COLO668 (cell line): ENCODE measurements around the gene PCNX3.

Experiments used
- DNase-seq: peaks from one replicate; lab custom pipeline; 2025; ENCODE audit not compliant: unreplicated experiment; lab: John Stamatoyannopoulos, UW

Gene PCNX3

DNA sequence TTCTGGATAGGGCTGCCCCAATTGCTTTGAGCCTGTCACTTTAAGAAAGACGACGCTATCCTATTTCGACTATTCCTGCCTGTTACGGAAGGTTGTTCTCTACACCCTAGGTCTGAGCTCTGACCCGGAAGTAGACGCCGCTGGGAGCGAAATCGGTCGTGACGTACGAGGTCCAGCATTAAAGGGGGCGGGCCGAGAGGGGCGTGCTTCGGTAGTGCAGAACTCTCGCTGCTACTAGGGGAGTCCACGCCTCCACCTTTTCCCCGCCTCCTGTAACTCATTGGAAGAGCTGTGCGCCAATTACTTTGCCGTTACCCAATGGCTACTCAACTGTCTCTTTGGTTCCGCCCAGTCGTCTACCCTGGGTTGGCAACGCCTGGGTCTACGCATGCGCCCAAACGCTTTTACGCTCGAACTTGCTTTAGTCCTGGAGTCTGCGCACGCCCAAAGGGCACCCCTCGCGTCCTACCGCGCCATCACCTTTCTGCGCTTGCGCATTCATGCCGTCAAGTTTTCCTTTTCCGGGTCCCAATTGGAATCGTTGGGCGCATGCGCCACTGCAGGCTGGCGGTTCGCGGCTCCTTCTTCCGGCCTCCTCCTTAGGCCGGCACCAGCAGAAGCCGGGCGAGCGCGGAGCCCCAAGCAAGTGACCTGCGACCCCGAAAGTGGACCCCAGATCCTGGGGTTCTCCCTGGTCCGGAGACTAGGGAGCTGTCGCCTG is at the start of gene PCNX3:
TSS of gene PCNX3 (plus strand) at position 548 of the 721 bp plus-strand sequence. CDS start 536 bp downstream, outside the sequence.
- DNase-seq = peak; percentile 100

DNA sequence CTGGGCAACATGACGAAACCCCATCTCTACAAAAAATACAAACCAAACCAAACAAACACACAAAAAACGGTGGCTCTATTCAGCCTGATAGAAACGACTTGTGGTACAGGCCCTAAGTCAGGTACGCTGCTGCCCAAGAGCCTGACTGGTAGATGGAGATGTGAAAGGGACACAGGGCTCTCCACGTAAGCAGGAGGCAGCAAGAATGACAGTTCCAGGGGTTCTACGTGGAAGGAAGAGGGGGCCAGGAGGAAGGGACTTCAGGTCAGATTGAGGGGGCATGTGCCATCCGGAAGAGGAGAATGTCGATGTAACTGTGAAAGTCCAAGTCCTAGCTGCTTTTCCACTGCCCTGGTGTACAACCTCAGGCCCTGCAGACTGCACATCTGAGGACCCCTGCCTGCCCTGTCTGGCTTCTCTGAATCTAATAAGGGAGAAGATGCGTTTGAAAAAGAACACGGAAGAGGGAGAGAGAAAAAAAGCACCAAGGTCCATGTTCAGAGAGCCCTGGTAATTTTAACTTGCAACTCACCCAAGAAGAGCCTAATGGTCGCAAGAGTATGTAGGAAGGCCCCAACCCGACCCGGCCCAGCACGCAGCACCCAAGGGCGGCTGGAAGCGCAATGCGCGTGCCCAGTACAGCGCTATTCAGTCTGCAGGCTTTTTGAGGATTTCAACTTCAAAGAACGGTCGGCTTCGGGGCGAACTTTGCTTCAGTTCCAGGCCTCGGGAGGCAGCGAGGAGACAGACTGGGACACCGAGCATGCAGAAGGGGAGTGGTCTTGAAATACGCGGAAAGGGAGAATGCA is 46.2 kb upstream of the PCNX3 start:
- DNase-seq = peak; percentile 76

DNA sequence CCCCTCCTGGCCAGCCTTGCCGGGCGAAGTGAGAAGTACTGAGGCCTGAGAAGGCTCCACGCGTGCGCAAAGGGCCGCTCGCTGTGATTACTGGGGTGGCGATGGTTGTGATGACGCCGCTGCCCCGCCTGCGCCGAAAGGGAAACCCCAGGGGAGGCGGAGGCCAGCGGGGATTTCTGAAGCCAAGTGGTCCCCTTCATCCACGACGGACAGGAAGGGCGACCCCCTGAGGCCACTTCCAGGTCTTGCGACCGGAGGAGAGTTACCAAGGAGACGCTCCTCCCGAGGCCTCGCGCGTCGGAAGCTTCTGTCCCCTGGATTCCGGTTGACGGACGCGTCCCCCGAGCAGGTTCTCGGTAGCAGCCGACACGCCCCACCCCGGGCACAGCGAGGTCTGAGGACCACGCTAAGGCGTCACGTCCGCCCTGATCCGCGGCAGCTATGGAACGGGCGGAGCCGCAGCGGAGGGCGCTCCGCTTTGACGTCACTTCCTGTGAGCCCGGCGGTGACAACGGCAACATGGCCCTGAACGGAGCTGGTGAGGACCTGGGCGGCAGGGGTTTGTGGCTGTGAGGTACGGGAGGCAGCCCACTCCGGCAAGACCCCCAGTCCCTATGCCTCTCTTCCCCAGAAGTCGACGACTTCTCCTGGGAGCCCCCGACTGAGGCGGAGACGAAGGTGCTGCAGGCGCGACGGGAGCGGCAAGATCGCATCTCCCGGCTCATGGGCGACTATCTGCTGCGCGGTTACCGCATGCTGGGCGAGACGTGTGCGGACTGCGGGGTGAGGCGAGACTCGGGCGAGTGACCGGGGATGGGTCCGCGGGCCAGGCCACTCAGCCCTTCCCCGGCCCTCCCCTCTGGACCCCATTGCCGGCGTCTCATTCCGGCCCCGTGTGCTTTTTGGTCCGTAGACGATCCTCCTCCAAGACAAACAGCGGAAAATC is 45.3 kb upstream of the PCNX3 start, which contains the start of gene ZNRD2:
TSS of gene ZNRD2 (plus strand) at position 505 of the 946 bp plus-strand sequence. CDS start at position 520, 15 bp downstream.
- peak; percentile 98 for DNase-seq

DNA sequence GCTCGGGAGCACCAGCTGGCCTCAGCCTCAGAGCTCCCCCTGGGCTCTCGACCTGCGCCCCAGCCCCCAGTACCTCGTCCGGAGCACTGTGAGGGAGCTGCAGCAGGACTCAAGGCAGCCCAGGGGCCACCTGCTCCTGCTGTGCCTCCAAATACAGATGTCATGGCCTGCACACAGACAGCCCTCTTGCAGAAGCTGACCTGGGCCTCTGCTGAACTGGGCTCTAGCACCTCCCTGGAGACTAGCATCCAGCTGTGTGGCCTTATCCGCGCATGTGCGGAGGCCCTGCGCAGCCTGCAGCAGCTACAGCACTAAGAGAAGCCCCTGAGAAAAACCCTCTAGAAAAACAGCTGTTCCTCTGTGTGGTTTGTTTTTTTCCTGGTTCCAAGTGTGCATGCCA is 44.2 kb upstream of the PCNX3 start:
- no peak for DNase-seq

DNA sequence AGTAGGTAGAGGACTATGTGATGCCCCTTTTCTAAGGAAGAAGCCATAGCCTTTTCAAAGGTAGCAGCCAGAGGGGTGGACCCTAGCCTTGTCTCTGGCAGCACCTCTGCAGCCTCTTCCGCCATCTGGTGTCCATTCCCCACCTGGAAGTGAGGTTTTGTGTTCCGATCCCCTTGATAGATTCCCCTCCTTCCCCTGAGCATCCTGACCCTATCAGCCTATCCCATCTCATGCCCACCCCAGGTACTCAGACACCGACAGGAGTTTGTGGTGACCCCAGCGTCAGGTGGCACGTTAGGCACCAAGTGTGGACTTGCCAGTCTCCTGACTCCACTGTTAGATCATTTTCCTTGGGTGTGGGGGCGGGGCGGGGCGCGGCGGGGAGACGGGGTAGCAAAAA is 43.6 kb upstream of the PCNX3 start:
- DNase-seq = peak; percentile 56

DNA sequence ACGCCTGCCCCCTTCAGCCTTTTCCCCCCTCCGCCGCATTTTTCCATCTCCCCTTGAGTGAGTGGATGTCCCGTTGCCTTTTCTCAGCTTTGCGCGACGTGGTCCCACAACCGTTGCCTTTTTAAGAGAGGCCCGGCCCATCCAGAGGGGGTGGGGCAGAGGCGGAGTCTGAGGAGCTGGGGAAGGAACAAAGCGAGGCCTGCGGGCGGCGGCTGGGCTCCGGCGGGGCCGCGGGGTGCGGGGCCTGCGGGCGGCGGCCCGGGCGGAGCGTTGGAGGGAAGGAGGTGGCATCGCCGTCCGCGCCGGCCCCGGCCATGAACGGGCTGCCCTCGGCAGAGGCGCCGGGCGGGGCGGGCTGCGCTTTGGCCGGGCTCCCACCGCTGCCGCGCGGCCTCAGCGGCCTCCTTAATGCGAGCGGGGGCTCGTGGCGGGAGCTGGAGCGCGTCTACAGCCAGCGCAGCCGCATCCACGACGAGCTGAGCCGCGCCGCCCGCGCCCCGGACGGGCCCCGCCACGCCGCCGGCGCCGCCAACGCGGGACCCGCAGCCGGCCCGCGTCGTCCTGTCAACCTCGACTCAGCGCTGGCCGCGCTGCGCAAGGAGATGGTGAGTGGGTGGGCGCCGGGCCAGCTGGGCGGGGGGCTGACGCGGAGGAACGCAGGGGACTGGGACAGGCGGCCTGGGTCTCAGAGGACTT is 43.1 kb upstream of the PCNX3 start, which contains the start of gene FAM89B:
TSS of gene FAM89B (plus strand) at position 183 of the 696 bp plus-strand sequence. CDS start at position 315, 132 bp downstream.
- peak; percentile 76 for DNase-seq

DNA sequence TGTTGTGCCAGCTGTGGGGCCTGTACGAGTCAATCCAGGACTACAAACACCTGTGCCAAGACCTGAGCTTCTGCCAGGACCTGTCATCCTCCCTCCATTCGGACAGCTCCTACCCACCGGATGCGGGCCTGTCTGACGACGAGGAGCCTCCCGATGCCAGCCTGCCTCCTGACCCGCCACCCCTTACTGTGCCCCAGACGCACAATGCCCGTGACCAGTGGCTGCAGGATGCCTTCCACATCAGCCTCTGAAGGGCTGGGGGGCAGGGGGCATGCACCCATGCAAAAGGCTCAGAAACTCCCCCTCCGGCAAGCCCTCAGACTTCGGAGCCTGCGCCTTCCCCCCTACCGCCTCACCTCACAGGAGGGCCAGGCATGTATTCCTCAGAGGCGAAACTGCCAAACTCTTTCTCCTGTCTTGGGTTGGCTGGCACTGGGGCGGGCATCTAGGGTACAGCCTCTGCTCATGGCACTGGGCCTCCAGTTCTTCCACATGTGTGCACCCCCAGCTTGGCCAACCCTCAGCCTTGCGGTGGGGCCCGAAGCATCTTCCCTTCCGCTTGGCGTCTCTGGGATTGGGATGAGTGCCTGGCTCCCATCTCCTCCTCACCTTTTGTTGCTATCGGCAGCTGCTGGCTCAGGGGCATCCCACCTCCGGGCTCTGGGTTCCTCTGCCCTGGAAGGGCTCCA is 42.0 kb upstream of the PCNX3 start:
- DNase-seq = no peak

DNA sequence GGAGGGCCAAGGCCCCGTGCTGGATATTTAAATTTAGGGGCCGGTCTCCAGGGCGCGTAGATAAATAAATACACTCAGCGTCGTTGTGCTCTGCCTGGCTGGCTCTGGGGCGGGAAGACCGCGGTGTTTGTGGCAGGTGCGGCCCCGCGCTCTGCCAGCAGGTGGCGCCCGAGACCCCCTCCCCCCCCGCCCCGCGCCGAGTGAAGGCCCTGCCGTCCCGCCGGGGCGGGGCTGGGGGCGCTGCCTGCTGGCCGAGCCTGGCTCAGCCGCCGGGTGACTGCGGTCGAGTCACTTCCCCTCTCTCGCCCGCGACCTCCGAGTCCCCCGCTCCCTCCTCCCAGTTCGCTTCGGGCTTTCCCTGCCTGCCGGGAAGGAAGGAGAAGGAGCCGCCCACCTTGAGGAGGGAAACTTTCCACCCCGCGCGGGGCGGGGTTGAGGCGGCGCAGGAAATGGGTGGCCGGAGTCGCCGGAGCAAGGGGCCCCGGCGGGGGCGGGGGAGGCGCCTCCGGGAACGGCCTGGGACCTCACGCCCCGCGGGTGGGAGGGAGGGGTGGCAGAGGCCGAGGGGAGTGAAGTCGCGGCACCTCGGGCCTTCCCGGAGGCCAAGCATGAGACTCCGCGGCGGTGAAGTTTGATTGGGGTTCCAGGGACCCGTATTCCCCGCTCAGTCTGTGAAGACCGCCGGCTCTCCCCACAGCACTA is 41.3 kb upstream of the PCNX3 start:
- DNase-seq = peak; percentile 87

DNA sequence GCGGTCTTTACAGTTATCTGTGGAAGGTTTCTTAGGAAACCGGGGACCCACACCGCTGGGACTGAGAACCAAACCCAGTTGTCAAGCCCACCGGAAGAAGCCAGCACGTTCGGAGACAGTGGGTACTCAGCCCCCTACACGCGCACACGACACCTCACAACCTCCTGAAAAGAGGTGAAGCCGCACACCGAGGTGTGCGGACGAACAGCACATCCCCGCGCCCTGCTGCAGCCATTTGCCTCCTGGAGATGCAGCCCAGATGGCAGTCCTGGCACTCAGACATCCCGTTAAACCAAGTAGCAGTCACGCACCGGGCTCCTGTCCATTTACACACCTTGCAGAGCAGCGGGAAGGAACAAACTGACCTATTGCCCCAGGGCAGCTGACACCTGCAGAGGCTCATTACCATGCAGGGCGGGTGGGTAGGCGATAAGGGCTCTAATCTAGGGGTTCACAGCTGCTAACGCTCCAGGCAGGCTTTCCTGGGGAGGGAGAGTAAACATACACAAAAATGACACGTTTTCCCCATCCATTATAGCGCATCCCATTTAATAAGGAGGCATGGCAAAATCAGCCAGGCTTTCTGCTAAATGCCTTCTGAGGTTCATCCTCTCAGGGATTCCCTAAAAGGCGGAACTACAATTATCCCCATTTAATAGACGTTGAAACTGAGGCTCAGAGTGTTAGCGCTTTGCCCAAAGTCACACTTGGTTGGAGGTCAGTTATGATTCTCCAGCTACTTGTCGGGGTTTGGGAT is 40.6 kb upstream of the PCNX3 start:
- peak; percentile 61 for DNase-seq

DNA sequence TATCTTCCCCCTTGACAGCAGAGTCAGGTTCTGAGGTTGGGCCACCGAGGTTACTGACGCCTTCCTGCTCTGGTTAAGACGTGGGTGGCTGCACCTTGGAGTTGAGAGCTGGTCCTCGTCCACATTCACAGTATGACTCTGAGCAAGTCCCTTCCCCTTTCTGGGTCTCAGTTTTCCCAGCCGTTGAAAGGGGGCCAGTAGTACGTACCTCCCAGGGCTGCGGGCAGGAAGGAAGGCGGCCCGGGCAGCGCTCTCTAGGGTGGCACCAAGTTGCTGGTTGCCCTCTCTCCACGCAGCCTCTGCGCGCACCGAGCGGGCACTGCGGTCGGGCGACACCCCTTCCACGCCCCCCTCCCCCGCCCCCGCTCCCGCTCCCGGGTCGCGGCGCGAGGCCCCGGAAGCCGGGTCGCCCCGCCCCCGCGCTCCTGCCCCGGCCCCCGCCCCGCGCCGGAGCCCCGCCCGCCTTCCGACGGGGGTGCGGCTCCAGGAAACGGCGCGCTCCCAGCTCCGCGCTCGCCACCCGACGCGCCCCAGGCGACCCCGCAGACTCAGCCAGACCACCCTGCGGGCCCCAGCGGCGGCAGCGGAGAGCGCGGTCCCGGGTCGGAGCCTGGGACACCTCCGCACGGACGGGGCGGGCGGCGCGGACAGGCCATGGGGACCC is 39.9 kb upstream of the PCNX3 start, which contains the start of gene EHBP1L1:
TSS of gene EHBP1L1 (plus strand) at position 486 of the 664 bp plus-strand sequence. CDS start 250 bp downstream, outside the sequence.
- DNase-seq = peak; percentile 73

DNA sequence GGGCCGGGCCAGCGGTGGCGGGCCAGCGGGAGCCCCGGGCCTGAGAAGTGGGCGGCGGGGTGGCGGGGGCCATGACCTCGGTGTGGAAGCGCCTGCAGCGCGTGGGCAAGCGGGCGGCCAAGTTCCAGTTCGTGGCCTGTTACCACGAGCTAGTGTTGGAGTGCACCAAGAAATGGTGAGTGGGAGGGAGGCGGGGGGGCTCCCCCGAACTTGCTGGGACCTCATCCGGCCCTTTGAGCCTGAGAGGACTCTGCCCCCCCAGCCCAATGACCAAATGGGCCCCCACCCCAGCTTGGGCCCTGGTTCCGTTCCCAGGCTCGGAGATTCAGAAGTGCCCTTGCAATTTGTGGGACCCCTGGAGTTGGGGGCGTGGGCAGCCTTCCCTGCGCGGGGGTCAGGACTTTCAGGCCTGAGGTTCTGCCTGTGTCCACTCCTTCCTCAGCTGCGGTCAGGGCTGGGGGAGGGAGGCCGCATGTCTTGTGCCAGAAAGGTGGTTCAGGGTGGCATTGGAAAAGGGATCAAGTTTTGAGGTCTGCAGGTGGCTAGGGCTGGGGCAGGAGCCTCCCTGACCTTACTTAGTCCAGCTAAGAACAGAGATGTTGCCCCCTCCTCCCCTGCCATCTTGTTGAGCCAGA is 39.2 kb upstream of the PCNX3 start:
- DNase-seq = no peak

DNA sequence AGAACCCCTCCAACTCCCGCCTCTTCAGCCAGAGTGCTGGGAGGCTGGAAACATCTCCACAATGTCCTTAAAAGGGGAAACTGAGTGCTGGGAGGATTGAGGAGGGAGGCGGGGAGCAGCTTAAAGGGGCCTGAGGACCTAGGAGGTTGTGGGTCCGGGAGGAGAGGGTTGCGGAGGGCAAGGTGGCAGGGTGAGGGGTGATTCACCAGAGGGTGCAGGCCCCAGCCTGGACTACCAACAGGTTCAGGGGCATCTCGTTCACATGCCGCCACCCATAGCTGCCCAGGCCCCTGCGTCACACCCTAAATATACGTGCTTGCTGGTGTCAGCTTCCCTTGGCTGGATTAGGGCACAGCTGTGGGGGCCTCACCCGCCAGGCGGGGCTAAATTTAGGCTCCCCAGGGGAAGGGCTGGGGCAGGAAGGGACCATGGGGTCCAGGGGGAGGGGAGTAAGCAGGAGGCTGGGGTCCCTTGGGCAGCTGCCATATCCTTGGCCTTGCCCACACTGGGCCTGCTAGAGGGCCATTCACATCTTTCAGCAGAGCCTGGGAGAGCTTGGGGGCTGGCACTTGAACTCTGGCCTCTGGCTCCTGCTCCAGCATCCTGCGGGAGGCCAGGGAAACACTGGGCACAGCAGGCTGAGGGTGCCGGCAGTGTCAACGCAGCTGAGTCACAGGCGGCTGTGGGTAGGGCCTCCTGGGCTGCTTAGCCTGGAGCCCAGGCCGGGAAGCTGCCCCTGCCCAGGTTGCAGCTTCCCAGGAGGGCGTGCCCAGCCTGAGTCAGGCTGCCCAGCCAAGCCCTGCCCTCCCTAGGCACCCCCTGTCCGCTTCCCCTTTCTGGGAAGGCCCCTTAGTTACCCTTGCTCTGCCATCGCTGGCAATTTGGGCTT is 38.5 kb upstream of the PCNX3 start:
- DNase-seq = peak; percentile 74

DNA sequence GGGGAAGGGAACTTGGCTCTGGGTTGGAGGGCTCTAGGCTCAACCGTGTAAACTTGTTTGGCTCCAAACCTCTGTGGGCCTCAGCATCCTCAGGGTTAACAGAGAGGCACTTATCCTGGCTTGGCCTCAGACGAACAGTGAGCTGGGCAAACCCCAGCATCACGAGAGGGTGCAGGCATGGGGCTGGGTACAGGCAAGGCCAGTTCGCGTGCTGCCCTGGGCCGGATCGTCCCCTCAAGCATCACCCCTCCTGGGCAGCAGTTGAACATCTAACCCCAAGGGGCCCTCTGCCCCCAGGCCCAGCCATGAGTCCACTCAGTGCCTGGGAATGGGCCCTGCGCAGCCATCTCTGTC is 37.8 kb upstream of the PCNX3 start:
- DNase-seq = no peak

DNA sequence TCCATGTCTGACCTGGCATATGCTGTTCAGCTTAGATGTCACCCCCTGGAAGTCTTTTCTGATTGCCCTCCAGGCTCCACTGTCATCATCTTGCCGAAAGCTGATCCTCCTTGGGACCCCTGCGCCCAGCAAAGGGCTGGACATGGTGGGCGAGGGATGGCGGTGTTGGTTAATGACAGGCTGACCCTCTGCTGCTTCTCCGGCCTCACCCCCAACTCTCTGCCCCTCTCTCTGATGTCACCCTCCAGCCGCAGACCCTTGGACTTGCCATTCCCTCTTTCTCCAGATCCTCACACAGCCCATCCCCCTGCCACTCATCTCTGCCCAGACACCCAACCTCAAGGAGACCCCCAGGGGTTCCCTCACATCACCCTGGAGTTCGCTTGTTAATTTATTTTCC is 37.4 kb upstream of the PCNX3 start:
- DNase-seq = no peak

DNA sequence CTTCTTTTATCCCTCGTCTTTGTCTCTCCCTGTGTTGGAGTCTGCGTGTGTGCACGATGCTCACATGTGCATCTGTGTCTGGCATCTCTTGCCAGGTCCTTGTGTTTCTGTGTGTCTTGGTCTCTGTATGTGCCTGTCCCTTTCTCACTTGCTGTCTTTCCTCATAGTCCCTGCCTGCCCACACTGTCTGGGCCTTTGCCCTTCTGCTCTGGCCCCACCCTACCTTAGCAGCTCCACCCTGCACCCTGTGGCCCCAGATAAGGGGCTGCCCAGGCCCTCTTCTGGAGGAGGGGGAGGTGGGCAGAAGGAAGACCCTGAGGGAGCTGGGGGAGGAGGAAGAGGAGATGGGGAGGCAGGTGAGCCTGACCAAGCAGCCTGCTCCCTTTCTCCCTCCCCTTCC is 36.9 kb upstream of the PCNX3 start:
- no peak for DNase-seq

DNA sequence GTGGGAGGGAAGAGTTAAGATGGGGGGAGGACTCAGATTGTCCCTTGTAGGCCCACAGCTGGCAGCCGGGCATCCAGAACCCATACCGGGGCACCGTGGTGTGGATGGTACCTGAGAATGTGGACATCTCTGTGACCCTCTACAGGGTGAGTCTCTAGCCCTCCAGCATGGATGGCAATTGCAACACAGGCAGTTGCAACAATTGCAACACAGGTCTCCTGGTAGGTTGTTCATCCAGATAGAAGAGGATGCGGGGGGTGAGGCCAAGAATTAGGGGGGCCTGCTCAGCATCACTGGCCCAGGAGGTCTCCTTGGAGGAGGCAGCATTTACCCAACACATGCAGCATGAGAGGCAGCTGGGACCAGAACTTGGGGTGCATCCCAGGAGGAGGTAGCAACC is 36.3 kb upstream of the PCNX3 start:
- no peak for DNase-seq
